ENCODE results near the gene ADGRF5.

The ADGRF5 gene

GRCh38 chr6:46895930-46896329 is 25.8 kb downstream of the ADGRF5 start:
- H3K9ac ChIP-seq (ENCODE audit: low read length): no peak overlapping the region
- no peak overlapping the region for H3K4me2 ChIP-seq (ENCODE audit: low read length)
- no peaks in the 10 kb centered on the region for H3K36me3 ChIP-seq (ENCODE audit: control insufficient read depth, insufficient read depth, low read length)
- H3K27ac ChIP-seq (ENCODE audit: low read depth, low read length): no peak overlapping the region
- H3K18ac ChIP-seq (ENCODE audit: low read length): no peak overlapping the region
- H3K4ac ChIP-seq (ENCODE audit: low read depth, low read length): no peak overlapping the region
- H2BK5ac ChIP-seq (ENCODE audit: low read length): no peak overlapping the region
- H3K4me1 ChIP-seq (ENCODE audit: control insufficient read depth, low read depth, low read length): no peaks in the 10 kb centered on the region
- no peaks in the 10 kb centered on the region for H3K79me2 ChIP-seq (ENCODE audit: control insufficient read depth, insufficient read depth, low read length)
- H4K5ac ChIP-seq (ENCODE audit: low read length): no peak overlapping the region
- H2BK15ac ChIP-seq (replicated peaks; ENCODE audit: low read depth): no peak overlapping the region
- H4K8ac ChIP-seq (ENCODE audit: low read depth, low read length): no peak overlapping the region
- no peak overlapping the region for H3K23ac ChIP-seq (ENCODE audit: low read length)
- DNase-seq: no peak
- no peak overlapping the region for H2BK120ac ChIP-seq (ENCODE audit: low read depth, low read length)
- no peak overlapping the region for H3K4me3 ChIP-seq (ENCODE audit: low read length)
- H3K79me1 ChIP-seq (ENCODE audit: low read length): no peaks in the 10 kb centered on the region
- H3K27me3 ChIP-seq (ENCODE audit: insufficient read depth, low read length, poor library complexity): no peaks in the 10 kb centered on the region
- no peak overlapping the region for H2AK5ac ChIP-seq (ENCODE audit: low read length)
- H3K56ac ChIP-seq (ENCODE audit: low read length): no peak overlapping the region
- no CpG with 5 or more reads among the region's 7 CpGs for WGBS (ENCODE audit: extremely low coverage, insufficient coverage, low lambda C conversion rate)

DNA sequence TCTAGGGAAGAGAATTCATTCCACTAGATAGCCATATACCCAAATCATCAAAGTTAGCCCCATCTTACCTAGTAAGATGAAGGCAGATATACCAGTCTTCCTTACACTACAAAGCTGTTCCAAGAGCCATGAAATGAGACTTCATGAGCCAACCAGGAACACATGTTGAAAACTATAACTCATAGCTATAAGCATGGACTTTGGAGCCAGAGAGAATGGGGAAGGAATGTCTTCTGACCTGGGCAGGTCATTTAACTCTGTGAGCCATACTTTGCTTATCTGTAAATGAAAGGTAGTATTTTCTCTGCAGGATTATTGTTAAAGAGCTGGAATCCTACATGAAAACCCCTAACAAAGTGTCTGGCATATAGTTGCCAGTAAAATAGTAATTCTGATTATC is 27.3 kb downstream of the ADGRF5 start:
- Histone ChIP-seq H2BK15ac (replicated peaks; ENCODE audit: low read depth) (no peak overlapping the region), H4K8ac (ENCODE audit: low read depth, low read length) (no peak overlapping the region), H2AK5ac (ENCODE audit: low read length) (no peak overlapping the region), H3K4ac (ENCODE audit: low read depth, low read length) (no peak overlapping the region), H3K4me2 (ENCODE audit: low read length) (no peak overlapping the region), H3K9ac (ENCODE audit: low read length) (no peak overlapping the region), H3K79me2 (ENCODE audit: control insufficient read depth, insufficient read depth, low read length) (no peaks in the 10 kb centered on the region), H3K27ac (ENCODE audit: low read depth, low read length) (no peak overlapping the region), H3K23ac (ENCODE audit: low read length) (no peak overlapping the region), H2BK5ac (ENCODE audit: low read length) (no peak overlapping the region), H3K36me3 (ENCODE audit: control insufficient read depth, insufficient read depth, low read length) (no peaks in the 10 kb centered on the region), H4K5ac (ENCODE audit: low read length) (no peak overlapping the region), H3K18ac (ENCODE audit: low read length) (no peak overlapping the region), H3K79me1 (ENCODE audit: low read length) (no peaks in the 10 kb centered on the region), H3K56ac (ENCODE audit: low read length) (no peak overlapping the region), H3K27me3 (ENCODE audit: insufficient read depth, low read length, poor library complexity) (no peaks in the 10 kb centered on the region), H2BK120ac (ENCODE audit: low read depth, low read length) (no peak overlapping the region), H3K4me1 (ENCODE audit: control insufficient read depth, low read depth, low read length) (no peaks in the 10 kb centered on the region), H3K4me3 (ENCODE audit: low read length) (no peak overlapping the region)
- no peak for DNase-seq

- Histone ChIP-seq H2BK5ac (ENCODE audit: low read length) (no peak overlapping the region), H2AK5ac (ENCODE audit: low read length) (no peak overlapping the region), H3K4me1 (ENCODE audit: control insufficient read depth, low read depth, low read length) (no peaks in the 10 kb centered on the region), H3K9ac (ENCODE audit: low read length) (no peak overlapping the region), H3K79me2 (ENCODE audit: control insufficient read depth, insufficient read depth, low read length) (no peaks in the 10 kb centered on the region), H3K18ac (ENCODE audit: low read length) (no peak overlapping the region), H2BK15ac (replicated peaks; ENCODE audit: low read depth) (no peak overlapping the region), H3K79me1 (ENCODE audit: low read length) (no peaks in the 10 kb centered on the region), H3K27me3 (ENCODE audit: insufficient read depth, low read length, poor library complexity) (no peaks in the 10 kb centered on the region), H3K4ac (ENCODE audit: low read depth, low read length) (no peak overlapping the region), H3K56ac (ENCODE audit: low read length) (no peak overlapping the region), H4K5ac (ENCODE audit: low read length) (no peak overlapping the region), H3K36me3 (ENCODE audit: control insufficient read depth, insufficient read depth, low read length) (no peaks in the 10 kb centered on the region), H3K4me3 (ENCODE audit: low read length) (no peak overlapping the region), H4K8ac (ENCODE audit: low read depth, low read length) (no peak overlapping the region), H3K4me2 (ENCODE audit: low read length) (no peak overlapping the region), H3K23ac (ENCODE audit: low read length) (no peak overlapping the region), H3K27ac (ENCODE audit: low read depth, low read length) (no peak overlapping the region), H2BK120ac (ENCODE audit: low read depth, low read length) (no peak overlapping the region)
- WGBS (ENCODE audit: extremely low coverage, insufficient coverage, low lambda C conversion rate): no CpG with 5 or more reads among the region's 1 CpG
- no peak for DNase-seq
These were observed 28.1 kb downstream of the ADGRF5 start for GRCh38 chr6:46893648-46894047.

GRCh38 chr6:46891252-46891795 is 30.4 kb downstream of the ADGRF5 start:
- DNase-seq: no peak
- H3K27me3 ChIP-seq (ENCODE audit: insufficient read depth, low read length, poor library complexity): no peaks in the 10 kb centered on the region
- H2AK5ac ChIP-seq (ENCODE audit: low read length): no peak overlapping the region
- no peak overlapping the region for H3K23ac ChIP-seq (ENCODE audit: low read length)
- H2BK5ac ChIP-seq (ENCODE audit: low read length): no peak overlapping the region
- no peak overlapping the region for H3K27ac ChIP-seq (ENCODE audit: low read depth, low read length)
- WGBS (ENCODE audit: extremely low coverage, insufficient coverage, low lambda C conversion rate): no CpG with 5 or more reads among the region's 4 CpGs
- no peak overlapping the region for H3K18ac ChIP-seq (ENCODE audit: low read length)
- no peaks in the 10 kb centered on the region for H3K36me3 ChIP-seq (ENCODE audit: control insufficient read depth, insufficient read depth, low read length)
- H3K9ac ChIP-seq (ENCODE audit: low read length): no peak overlapping the region
- no peak overlapping the region for H3K4me3 ChIP-seq (ENCODE audit: low read length)
- H3K56ac ChIP-seq (ENCODE audit: low read length): no peak overlapping the region
- no peaks in the 10 kb centered on the region for H3K4me1 ChIP-seq (ENCODE audit: control insufficient read depth, low read depth, low read length)
- H2BK120ac ChIP-seq (ENCODE audit: low read depth, low read length): no peak overlapping the region
- no peak overlapping the region for H4K8ac ChIP-seq (ENCODE audit: low read depth, low read length)
- no peaks in the 10 kb centered on the region for H3K79me2 ChIP-seq (ENCODE audit: control insufficient read depth, insufficient read depth, low read length)
- H3K4ac ChIP-seq (ENCODE audit: low read depth, low read length): no peak overlapping the region
- no peak overlapping the region for H2BK15ac ChIP-seq (replicated peaks; ENCODE audit: low read depth)
- H3K79me1 ChIP-seq (ENCODE audit: low read length): no peaks in the 10 kb centered on the region
- H3K4me2 ChIP-seq (ENCODE audit: low read length): no peak overlapping the region
- no peak overlapping the region for H4K5ac ChIP-seq (ENCODE audit: low read length)

DNA sequence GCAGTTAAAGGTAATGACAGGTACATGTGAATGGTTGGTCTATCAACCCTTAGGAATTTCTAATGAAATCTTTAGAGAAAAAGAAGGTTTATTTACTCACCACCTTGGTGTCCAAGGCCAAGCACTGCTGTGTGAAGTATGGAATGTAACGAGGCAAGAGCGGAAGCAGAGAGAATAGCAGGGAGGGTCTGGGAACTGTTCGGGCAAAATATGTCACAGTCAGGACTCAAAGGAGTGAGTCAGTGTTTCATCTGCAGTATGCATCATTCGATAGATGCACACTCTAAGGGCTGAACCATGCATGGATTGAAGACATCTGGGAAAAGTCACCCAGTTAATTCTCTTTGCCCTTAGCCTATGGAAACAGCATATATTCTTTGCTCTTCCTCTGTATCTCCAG is 33.2 kb downstream of the ADGRF5 start:
- H3K4me3 ChIP-seq (ENCODE audit: low read length): no peak overlapping the region
- H3K9ac ChIP-seq (ENCODE audit: low read length): no peak overlapping the region
- H3K79me2 ChIP-seq (ENCODE audit: control insufficient read depth, insufficient read depth, low read length): no peaks in the 10 kb centered on the region
- no peaks in the 10 kb centered on the region for H3K36me3 ChIP-seq (ENCODE audit: control insufficient read depth, insufficient read depth, low read length)
- H4K5ac ChIP-seq (ENCODE audit: low read length): no peak overlapping the region
- no peak for DNase-seq
- no peak overlapping the region for H2BK120ac ChIP-seq (ENCODE audit: low read depth, low read length)
- no peaks in the 10 kb centered on the region for H3K4me1 ChIP-seq (ENCODE audit: control insufficient read depth, low read depth, low read length)
- H3K4ac ChIP-seq (ENCODE audit: low read depth, low read length): no peak overlapping the region
- no peak overlapping the region for H3K23ac ChIP-seq (ENCODE audit: low read length)
- no CpG with 5 or more reads among the region's 4 CpGs for WGBS (ENCODE audit: extremely low coverage, insufficient coverage, low lambda C conversion rate)
- no peak overlapping the region for H2AK5ac ChIP-seq (ENCODE audit: low read length)
- H2BK15ac ChIP-seq (replicated peaks; ENCODE audit: low read depth): no peak overlapping the region
- no peaks in the 10 kb centered on the region for H3K79me1 ChIP-seq (ENCODE audit: low read length)
- H3K4me2 ChIP-seq (ENCODE audit: low read length): no peak overlapping the region
- no peak overlapping the region for H2BK5ac ChIP-seq (ENCODE audit: low read length)
- no peak overlapping the region for H3K27ac ChIP-seq (ENCODE audit: low read depth, low read length)
- no peaks in the 10 kb centered on the region for H3K27me3 ChIP-seq (ENCODE audit: insufficient read depth, low read length, poor library complexity)
- no peak overlapping the region for H3K18ac ChIP-seq (ENCODE audit: low read length)
- H3K56ac ChIP-seq (ENCODE audit: low read length): no peak overlapping the region
- no peak overlapping the region for H4K8ac ChIP-seq (ENCODE audit: low read depth, low read length)

DNA sequence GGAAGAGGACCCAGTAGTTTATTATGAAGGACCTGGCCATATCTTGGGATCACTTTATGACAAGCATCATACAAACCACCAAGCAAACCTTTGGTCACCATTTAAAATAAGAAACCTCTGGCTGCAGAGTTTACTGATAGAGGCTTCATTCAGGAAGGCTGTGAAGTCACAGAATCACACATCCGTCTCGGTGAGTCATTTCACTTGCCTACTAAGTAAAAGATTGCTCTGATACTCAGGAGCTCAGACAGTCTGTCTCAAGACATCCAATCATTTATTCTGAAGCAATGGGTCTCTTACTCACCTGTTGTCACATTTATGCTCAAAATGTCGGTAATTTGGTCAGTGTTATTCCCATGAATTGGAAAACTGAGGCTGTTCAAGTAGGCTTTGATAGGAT is 33.7 kb downstream of the ADGRF5 start:
- no peak overlapping the region for H2AK5ac ChIP-seq (ENCODE audit: low read length)
- no peak overlapping the region for H3K4me2 ChIP-seq (ENCODE audit: low read length)
- no peaks in the 10 kb centered on the region for H3K79me1 ChIP-seq (ENCODE audit: low read length)
- H3K36me3 ChIP-seq (ENCODE audit: control insufficient read depth, insufficient read depth, low read length): no peaks in the 10 kb centered on the region
- H3K27ac ChIP-seq (ENCODE audit: low read depth, low read length): no peak overlapping the region
- H3K56ac ChIP-seq (ENCODE audit: low read length): no peak overlapping the region
- no peaks in the 10 kb centered on the region for H3K79me2 ChIP-seq (ENCODE audit: control insufficient read depth, insufficient read depth, low read length)
- no peak overlapping the region for H3K23ac ChIP-seq (ENCODE audit: low read length)
- DNase-seq: no peak
- H2BK5ac ChIP-seq (ENCODE audit: low read length): no peak overlapping the region
- no peak overlapping the region for H3K9ac ChIP-seq (ENCODE audit: low read length)
- H3K27me3 ChIP-seq (ENCODE audit: insufficient read depth, low read length, poor library complexity): no peaks in the 10 kb centered on the region
- H4K5ac ChIP-seq (ENCODE audit: low read length): no peak overlapping the region
- WGBS (ENCODE audit: extremely low coverage, insufficient coverage, low lambda C conversion rate): no CpG with 5 or more reads among the region's 3 CpGs
- H3K4me3 ChIP-seq (ENCODE audit: low read length): no peak overlapping the region
- H3K4me1 ChIP-seq (ENCODE audit: control insufficient read depth, low read depth, low read length): no peaks in the 10 kb centered on the region
- no peak overlapping the region for H3K18ac ChIP-seq (ENCODE audit: low read length)
- no peak overlapping the region for H2BK15ac ChIP-seq (replicated peaks; ENCODE audit: low read depth)
- H2BK120ac ChIP-seq (ENCODE audit: low read depth, low read length): no peak overlapping the region
- H3K4ac ChIP-seq (ENCODE audit: low read depth, low read length): no peak overlapping the region
- H4K8ac ChIP-seq (ENCODE audit: low read depth, low read length): no peak overlapping the region
